Measurements from ENCODE around the gene CADPS.

Gene CADPS

DNA sequence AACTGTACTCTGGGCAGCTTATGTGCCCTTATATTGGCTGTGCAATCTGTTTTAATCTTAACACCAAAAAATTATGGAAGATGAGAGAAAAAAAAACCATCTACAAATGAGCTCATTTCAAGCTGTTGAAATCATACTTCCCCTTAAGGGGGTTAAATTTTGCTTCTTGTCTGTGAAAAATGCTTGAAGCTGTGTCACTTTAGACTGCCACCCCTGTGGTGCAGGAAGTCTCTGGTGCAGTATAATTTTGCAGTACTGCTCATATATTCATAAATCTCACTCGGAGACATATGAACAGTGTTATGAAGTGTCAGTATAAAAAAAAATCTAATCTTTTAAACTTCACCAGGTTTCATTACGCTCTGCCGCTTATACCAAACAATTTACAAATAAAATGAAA lies 471.5 kb downstream of the CADPS start:
- intact Hi-C loops (cut with DNase I; ENCODE audit: low total_unique reads), result no loop called here
- Histone ChIP-seq H3K36me3 (no peaks in the 10 kb centered on the region), H3K4me3 (no peak overlapping the region), H3K9me3 (no peaks in the 10 kb centered on the region), H3K27me3 (no peaks in the 10 kb centered on the region), H3K27ac (no peak overlapping the region), H3K4me1 (no peaks in the 10 kb centered on the region)
- no peak for DNase-seq
- TF ChIP-seq, protein P1, sequence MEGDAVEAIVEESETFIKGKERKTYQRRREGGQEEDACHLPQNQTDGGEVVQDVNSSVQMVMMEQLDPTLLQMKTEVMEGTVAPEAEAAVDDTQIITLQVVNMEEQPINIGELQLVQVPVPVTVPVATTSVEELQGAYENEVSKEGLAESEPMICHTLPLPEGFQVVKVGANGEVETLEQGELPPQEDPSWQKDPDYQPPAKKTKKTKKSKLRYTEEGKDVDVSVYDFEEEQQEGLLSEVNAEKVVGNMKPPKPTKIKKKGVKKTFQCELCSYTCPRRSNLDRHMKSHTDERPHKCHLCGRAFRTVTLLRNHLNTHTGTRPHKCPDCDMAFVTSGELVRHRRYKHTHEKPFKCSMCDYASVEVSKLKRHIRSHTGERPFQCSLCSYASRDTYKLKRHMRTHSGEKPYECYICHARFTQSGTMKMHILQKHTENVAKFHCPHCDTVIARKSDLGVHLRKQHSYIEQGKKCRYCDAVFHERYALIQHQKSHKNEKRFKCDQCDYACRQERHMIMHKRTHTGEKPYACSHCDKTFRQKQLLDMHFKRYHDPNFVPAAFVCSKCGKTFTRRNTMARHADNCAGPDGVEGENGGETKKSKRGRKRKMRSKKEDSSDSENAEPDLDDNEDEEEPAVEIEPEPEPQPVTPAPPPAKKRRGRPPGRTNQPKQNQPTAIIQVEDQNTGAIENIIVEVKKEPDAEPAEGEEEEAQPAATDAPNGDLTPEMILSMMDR (IDR thresholded peaks at IDR 0.05), result no peak

DNA sequence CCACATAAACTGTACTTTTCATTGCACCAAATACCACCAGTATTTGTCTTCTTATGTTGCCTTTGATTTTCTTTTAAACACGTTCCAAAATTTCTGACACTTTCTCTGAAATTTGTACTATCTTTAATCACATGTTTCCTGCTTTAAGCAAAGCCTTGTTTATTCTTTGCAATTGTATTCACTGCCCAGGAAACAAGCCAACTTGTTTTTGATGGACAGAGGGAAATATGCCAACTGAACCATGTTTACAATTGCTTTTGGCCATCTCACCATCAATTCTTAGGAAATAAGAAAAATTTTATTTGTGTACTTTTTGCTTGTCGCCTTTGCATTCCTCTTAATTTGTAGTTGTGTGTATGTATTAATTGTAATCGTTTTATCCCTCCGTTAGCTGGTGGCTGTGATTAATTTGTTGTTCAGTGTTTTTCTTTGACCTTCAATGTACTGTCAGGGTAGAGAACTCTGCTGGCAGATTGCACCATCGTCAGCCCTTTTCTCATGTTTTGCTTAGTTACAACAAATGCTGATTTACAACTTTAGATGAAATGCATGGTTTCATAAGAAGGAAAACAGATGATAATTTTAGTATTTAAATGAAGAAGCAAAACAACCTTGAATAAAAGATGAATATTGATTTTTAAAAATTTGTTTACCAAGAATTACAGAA lies 482.5 kb downstream of the CADPS start:
- H3K4me1 ChIP-seq, result no peaks in the 10 kb centered on the region
- no peak overlapping the region for H3K4me3 ChIP-seq
- H3K9me3 ChIP-seq, result no peaks in the 10 kb centered on the region
- DNase-seq, result no peak
- intact Hi-C loops (cut with DNase I; ENCODE audit: low total_unique reads), result no loop called here
- no peaks in the 10 kb centered on the region for H3K27me3 ChIP-seq
- TF ChIP-seq, protein P1 (IDR thresholded peaks at IDR 0.05), result no peak
- H3K36me3 ChIP-seq, result no peaks in the 10 kb centered on the region
- no peak overlapping the region for H3K27ac ChIP-seq

DNA sequence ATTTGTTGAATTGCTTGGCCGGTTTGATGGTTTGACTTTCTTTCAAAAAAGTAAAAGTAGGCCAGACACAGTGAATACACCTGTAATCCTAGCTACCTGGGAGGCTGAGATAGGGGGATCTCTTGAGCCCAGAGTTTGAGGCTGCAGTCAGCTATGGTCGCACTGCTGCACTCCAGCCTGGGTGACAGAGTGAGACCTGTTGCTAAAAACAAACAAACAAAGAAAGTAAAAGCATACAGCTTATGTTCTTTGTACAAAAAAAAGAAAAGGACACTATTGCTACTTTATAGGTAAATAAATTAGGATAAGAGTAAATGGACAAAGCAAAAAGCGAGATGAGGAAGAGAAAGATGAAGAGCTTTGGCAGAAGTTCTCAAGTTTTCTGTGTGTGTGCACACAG lies 488.0 kb downstream of the CADPS start:
- Histone ChIP-seq H3K4me1 (no peaks in the 10 kb centered on the region), H3K27me3 (peaks cover 0 to 5% of the 10 kb centered on the region in 2 donors), H3K4me3 (no peak overlapping the region), H3K9me3 (no peaks in the 10 kb centered on the region), H3K36me3 (no peaks in the 10 kb centered on the region), H3K27ac (no peak overlapping the region)
- TF ChIP-seq, protein P1 (IDR thresholded peaks at IDR 0.05), result no peak
- DNase-seq, result no peak
- intact Hi-C loops (cut with DNase I; ENCODE audit: low total_unique reads), result no loop called here

DNA sequence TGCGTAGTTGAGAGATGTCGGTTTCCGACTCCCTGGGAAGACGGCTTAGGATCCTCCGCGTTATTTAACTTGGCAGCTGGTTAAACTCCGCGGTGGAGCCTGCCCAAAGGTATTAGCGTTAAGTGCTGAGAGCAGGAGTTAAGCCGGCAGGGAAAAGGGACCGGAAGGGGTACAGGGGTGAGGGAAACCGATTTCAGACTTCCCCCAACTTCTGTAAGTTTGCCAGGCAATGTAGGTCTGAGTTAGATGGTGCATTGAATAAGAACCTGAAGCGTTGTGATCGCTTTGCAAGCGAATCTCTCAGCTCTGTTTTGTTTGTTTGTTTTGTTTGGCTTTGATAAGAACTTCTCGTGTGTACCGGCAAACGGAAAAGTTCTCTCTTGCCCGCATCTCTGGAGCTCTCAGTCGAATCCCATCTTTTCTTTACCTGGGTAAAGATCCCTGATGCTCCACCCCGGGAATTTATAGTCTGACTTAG lies 495.9 kb downstream of the CADPS start:
- Histone ChIP-seq H3K27ac (no peak overlapping the region), H3K4me1 (peaks cover 0 to 27% (median 13%) of the 10 kb centered on the region in 4 donors), H3K36me3 (no peaks in the 10 kb centered on the region), H3K9me3 (no peaks in the 10 kb centered on the region), H3K27me3 (peaks cover 0 to 77% of the 10 kb centered on the region in 2 donors), H3K4me3 (no peak overlapping the region)
- intact Hi-C loops (cut with DNase I; ENCODE audit: low total_unique reads), result no loop called here
- TF ChIP-seq, protein P1 (IDR thresholded peaks at IDR 0.05), result no peak
- no peak for DNase-seq

DNA sequence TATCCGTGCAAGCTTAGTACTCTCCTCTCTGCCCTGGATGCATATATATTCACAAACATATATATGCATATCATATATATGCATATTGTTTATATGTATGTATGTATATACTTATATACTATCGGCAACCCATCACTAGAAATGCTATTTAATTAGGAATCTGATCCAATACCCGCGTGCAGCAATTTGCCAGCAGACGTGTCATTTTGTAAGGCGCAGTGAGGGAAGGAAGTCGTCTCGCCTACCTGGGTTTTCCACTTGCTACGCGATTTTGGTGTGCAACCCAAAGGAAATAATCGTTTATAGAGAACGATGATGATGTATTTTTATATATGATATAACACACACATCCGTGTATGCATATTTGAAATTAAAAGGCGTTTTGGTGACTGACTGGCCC lies 496.3 kb downstream of the CADPS start:
- H3K27ac ChIP-seq, result no peak overlapping the region
- peaks cover 0 to 31% (median 17%) of the 10 kb centered on the region in 4 donors for H3K4me1 ChIP-seq
- no peak overlapping the region for H3K4me3 ChIP-seq
- H3K9me3 ChIP-seq, result no peaks in the 10 kb centered on the region
- intact Hi-C loops (cut with DNase I; ENCODE audit: low total_unique reads), result no loop called here
- peaks cover 0 to 82% of the 10 kb centered on the region in 2 donors for H3K27me3 ChIP-seq
- no peaks in the 10 kb centered on the region for H3K36me3 ChIP-seq
- TF ChIP-seq, protein P1 (IDR thresholded peaks at IDR 0.05), result no peak
- DNase-seq, result no peak
